MG63 (cell line): ENCODE measurements around the gene ZDHHC11B. TPM values are rescaled to one million over a fixed set of nuclear protein-coding genes. Genes with fewer than 3 reads are reported as not detected.
"Not testable (repeated sequence)": the region's sequence is repeated elsewhere in the genome, so short reads cannot be mapped to it uniquely, and the experiment has no call there.

Source experiments
- DNase-seq: peaks from one replicate; pipeline ENCODE4 v3.0.0-alpha.2; 2020
- H3K27me3 ChIP-seq: fragments of 250-450 bp; sonication (Bioruptor Pico); 2 replicates; pipeline ENCODE4 v1.5.1; 2020; ENCODE audit warnings: mild to moderate bottlenecking, moderate library complexity
- H3K36me3 ChIP-seq: fragments of 250-450 bp; sonication (Bioruptor Pico); 2 replicates; pipeline ENCODE4 v1.5.1; 2020; ENCODE audit warnings: mild to moderate bottlenecking, moderate library complexity
- H3K4me3 ChIP-seq: fragments of 250-450 bp; sonication (Bioruptor Pico); 2 replicates; pipeline ENCODE4 v1.5.1; 2020; ENCODE audit warnings: mild to moderate bottlenecking, moderate library complexity
- H3K9me3 ChIP-seq: fragments of 250-450 bp; sonication (Bioruptor Pico); 2 replicates; pipeline ENCODE4 v1.5.1; 2020; ENCODE audit warnings: mild to moderate bottlenecking, moderate library complexity
- total RNA-seq: library from RNA; depleted of rRNA; stranded (reverse); fragments of >200 nt; shearing (Covaris generic); gene quantifications from 2 replicates; pipeline ENCODE4 v1.2.3, GENCODE V29; 2014; ENCODE audit warnings: low replicate concordance

ZDHHC11B gene
- total RNA-seq, 1 experiment from 2014 or later, result not detected

DNA sequence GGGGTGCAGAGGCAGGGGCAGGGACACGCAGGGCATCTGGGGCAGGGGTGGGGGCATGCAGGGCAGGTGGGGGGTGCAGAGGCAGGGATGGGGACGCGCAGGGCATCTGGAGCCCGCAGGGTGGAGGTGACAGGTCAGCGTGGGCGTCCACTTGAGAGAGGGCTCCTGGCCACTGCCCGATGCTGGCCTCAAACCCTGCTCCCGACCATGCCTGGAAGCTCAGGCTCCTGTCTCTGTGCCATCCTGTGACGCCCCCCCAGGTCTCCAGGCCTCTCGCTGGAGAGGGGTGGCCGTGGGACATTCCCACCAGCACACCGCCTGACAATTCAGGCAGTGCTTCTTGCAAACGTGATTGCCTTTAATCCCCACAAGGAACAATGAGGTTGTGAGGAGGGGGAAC is 33.0 kb downstream of the ZDHHC11B start:
- no peaks in the 10 kb centered on the region for H3K9me3 ChIP-seq
- no peak overlapping the region for H3K4me3 ChIP-seq
- H3K36me3 ChIP-seq, result no peaks in the 10 kb centered on the region
- no peaks in the 10 kb centered on the region for H3K27me3 ChIP-seq
- no peak for DNase-seq

DNA sequence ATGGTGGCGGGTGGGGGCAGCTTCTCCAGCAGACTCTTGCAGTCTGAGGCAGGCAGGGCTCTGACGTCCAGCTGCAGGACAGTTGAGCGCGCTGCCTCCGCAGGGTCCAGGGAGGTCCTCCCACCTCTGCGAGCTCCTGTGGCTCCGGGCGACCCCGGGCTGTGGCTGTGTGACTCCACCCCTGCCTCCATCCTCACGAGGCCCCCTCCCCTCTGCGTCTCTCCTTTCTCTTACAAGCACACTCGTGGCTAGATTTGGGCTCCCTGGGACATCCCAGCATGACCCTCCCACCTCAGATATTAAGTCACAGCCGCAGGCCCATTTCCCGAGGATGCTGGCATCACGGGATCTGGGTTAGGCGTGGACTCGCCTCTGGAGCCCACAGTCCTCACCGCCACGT is 34.3 kb downstream of the ZDHHC11B start:
- not testable (repeated sequence) for H3K4me3 ChIP-seq, H3K9me3 ChIP-seq, DNase-seq, H3K36me3 ChIP-seq, H3K27me3 ChIP-seq

GRCh38 chr5:749101-749670 is 35.3 kb downstream of the ZDHHC11B start:
- H3K27me3 ChIP-seq, result no peaks in the 10 kb centered on the region
- no peaks in the 10 kb centered on the region for H3K9me3 ChIP-seq
- DNase-seq, result no peak
- no peaks in the 10 kb centered on the region for H3K36me3 ChIP-seq
- no peak overlapping the region for H3K4me3 ChIP-seq

DNA sequence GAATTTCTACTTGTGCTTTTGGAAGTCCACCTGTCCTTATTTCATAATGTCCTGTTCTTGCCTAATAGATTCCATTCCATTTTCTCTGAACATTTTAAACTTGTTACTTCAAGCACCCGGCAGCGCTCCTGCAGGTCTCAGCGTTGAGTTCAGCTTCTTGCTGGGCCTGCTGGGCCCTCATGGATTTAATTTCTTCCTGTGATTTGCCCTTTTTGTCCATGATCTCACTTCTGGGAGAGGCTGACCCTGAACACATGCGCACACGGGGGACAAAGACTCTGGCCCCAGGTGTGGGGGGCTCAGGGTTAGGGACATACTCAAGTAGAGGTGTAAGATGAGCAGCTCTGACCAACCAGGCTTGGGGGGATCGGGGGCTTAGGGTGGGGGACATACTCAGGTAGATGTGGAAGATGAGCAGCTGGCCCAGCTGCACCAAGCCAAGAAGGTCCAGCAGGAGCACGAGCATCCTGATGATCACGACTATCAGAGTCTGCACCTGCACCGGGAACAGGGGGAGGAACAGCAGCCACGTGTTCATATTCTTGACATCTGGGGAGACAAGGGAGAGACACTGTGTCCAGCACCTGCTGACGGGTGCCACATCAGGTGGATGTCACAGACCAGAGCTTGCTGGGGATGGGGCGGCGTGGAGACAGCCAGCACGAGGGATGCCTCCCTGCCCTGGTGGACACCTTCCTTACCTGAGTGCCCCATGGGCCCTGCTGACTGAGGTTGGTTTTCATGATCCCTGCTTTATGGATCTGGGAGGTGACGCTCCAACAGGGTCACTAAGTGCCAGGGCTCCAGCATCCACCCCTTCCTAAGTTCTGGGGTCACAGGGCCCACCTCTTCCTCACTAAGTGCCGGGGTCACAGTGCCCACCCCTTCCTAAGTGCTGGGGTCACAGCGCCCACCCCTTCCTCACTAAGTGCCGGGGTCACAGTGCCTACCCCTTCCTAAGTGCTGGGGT is 36.2 kb downstream of the ZDHHC11B start:
- not testable (repeated sequence) for H3K36me3 ChIP-seq, H3K9me3 ChIP-seq, DNase-seq, H3K4me3 ChIP-seq, H3K27me3 ChIP-seq

GRCh38 chr5:747303-747844 is 37.2 kb downstream of the ZDHHC11B start:
- not testable (repeated sequence) for DNase-seq, H3K4me3 ChIP-seq, H3K36me3 ChIP-seq, H3K9me3 ChIP-seq, H3K27me3 ChIP-seq

GRCh38 chr5:746258-746761 is 38.2 kb downstream of the ZDHHC11B start:
- H3K4me3 ChIP-seq, result no peak overlapping the region
- peaks cover 2% of the 10 kb centered on the region; the same call in 1 of the 2 replicates for H3K9me3 ChIP-seq
- no peaks in the 10 kb centered on the region; the same call in 1 of the 2 replicates for H3K27me3 ChIP-seq
- no peaks in the 10 kb centered on the region for H3K36me3 ChIP-seq
- no peak for DNase-seq

DNA sequence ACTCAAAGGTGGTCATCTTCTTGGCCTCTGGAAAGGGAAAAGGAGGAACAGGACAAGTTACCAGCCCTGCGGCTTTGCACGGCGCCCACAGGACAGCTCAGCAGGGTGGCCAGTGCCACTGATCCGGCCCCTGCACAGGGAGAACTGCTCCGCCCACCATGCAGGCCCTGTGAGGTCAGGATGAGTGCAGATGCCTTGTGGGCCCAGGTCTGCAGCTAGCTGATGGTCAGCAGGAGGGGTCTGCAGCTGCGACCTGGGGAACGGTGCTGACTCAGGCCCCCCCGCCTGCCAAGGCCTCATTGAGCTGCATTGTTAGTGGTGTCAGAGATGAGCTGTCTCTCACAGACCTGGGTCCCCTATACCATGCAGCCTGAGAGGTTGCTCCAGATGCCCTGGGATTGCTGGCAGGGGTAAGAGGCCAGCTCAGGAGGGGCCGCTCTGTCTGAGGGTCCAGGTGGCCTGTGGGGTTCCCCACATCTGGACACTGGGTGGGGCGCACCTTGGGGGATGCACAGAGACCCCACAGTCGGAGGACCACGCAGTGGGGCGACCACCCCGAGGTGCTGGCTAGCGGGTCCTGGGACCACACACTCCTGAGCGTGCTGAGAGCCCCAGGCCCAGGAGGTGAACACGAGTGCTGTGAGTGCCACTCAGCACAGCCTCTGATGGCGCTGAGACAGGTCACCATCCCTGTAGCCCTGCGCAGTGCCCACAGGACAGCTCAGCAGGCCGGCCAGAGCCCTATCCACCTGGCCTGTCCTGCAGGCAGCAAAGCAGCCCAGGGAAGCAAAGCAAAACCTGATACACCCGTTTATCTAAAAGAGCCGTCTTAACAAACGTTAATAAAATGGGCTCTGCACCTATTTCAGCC is 39.0 kb downstream of the ZDHHC11B start:
- H3K4me3 ChIP-seq, H3K36me3 ChIP-seq, H3K9me3 ChIP-seq, H3K27me3 ChIP-seq, DNase-seq: not testable (repeated sequence)

DNA sequence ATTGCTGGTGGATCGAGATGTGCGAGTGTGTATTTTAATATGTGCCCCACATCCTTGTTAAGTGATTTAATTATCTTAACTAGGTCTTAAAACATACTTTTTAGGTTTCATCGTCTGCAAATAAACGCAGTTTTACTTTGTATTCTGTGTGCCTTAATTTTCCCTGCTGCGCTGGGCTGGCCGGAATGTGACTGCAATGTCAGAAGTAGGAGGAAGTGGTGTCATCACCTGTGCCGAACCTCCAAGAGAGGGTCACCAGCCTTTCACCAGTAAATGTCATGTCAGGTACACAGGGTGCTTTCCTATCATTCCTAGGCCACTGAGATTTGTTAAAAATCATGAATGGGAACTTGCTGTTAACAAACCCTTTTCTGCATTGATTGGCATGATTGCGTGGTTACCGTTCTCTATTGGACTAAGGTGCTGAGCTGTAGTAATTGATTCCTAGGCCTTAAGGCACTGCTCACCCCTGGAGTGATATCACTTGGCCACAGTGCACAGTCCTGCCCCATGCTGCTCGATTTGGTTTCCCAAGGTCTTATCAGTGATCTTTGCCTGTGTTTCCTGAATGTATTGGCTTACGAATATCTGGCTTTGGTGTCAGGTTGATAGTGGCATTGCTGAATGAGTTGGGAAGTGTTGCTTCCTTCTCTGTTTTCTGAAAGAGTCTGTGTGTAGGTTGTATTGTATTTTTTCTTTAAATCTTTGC is 40.7 kb downstream of the ZDHHC11B start:
- H3K4me3 ChIP-seq, DNase-seq, H3K27me3 ChIP-seq: not testable (repeated sequence)

GRCh38 chr5:742276-742675 is 42.3 kb downstream of the ZDHHC11B start:
- not testable (repeated sequence) for H3K4me3 ChIP-seq, DNase-seq, H3K9me3 ChIP-seq, H3K27me3 ChIP-seq, H3K36me3 ChIP-seq

More for the DNA sequence above, 40.7 kb downstream of the ZDHHC11B start:
- H3K9me3 ChIP-seq, H3K36me3 ChIP-seq: not testable (repeated sequence)

- H3K27me3 ChIP-seq, result peaks cover 36% of the 10 kb centered on the region
- not testable (repeated sequence) for H3K9me3 ChIP-seq, H3K36me3 ChIP-seq, DNase-seq, H3K4me3 ChIP-seq
These were observed 50.4 kb downstream of the ZDHHC11B start for GRCh38 chr5:734145-734544.

DNA sequence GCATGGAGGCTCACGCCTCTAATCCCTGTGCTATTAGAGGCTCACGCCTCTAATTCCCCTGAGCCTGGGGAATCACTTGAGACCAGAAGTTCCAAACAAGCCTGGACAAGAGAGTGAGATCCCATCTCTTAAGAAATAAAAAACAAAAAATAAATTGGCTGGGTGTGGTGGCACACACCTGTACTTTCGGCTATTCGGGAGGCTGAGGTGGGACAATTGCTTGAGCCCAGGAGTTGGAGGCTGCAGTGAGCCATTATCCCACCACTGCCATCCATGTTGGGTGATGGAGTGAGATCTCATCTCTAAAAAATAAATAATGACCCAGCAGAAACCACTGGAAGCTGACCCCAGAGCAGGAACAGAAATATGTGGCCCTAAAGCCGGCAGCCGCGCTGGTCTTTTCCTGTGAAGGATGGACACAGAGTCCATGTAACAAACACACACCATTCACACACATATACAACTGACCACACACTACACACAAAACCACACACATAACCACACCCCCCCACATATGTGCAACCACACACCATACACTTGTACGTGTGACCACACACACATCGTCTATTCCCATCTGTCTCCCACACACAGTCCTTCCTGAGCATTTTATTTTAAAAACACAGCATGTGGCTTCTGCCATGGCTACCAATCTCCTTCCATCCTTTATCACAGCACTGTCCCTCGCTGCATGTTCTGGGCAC is 51.6 kb downstream of the ZDHHC11B start:
- peaks cover 38% of the 10 kb centered on the region for H3K27me3 ChIP-seq
- not testable (repeated sequence) for H3K36me3 ChIP-seq, H3K9me3 ChIP-seq, H3K4me3 ChIP-seq, DNase-seq

- H3K4me3 ChIP-seq, H3K9me3 ChIP-seq, DNase-seq, H3K36me3 ChIP-seq: not testable (repeated sequence)
- peaks cover 37% of the 10 kb centered on the region for H3K27me3 ChIP-seq
These were observed 55.3 kb downstream of the ZDHHC11B start for GRCh38 chr5:729225-729624.

DNA sequence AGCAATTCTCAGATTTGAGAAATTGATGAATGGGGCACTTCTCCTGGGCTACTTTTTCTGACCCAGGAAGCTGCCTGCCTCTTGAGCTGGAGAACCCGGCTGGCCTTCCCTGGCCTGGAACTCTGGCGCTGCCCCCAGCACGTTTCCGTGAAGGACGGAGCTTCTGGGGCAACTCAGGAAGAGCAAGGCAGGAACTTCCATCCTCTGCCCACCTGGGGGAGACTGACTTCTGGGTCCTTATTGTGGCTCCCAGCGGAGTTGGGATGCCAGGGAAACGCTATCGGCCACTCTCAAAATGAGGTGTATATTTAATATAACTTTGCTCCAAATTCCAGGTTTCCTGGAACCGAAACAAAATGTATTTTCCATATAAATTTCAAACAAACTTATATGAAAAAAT is 57.4 kb downstream of the ZDHHC11B start:
- DNase-seq, result peak; percentile 38
- peaks cover 21% of the 10 kb centered on the region for H3K27me3 ChIP-seq
- not testable (repeated sequence) for H3K36me3 ChIP-seq, H3K4me3 ChIP-seq, H3K9me3 ChIP-seq

GRCh38 chr5:723865-724264 is 60.7 kb downstream of the ZDHHC11B start:
- Histone ChIP-seq H3K9me3 (peaks cover 10% of the 10 kb centered on the region), H3K27me3 (peaks cover 23% of the 10 kb centered on the region)
- H3K4me3 ChIP-seq, DNase-seq, H3K36me3 ChIP-seq: not testable (repeated sequence)

DNA sequence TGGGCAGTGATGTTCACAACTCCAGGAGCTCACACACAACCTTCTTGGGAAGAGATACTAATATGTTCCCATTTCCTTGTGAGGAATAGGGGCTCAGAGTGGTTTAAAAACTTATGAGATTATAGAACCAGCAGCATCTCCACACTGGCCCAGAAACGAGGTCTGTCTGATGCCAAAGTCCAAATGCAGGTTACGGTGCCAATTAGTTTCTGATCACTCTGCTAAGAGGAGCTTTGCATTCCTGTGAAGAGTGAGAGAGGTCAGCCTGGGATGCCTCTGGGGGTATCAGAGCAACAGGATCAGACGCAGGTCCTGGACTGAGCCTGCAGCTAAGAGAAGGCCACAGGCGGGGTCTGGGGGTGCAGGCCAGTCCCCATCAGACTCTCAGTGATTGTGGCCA is 61.2 kb downstream of the ZDHHC11B start:
- H3K36me3 ChIP-seq, H3K4me3 ChIP-seq, DNase-seq: not testable (repeated sequence)
- H3K9me3 ChIP-seq, result peaks cover 12% of the 10 kb centered on the region
- H3K27me3 ChIP-seq, result peaks cover 21% of the 10 kb centered on the region
